ENCODE measurements around the gene RMC1.

DNA sequence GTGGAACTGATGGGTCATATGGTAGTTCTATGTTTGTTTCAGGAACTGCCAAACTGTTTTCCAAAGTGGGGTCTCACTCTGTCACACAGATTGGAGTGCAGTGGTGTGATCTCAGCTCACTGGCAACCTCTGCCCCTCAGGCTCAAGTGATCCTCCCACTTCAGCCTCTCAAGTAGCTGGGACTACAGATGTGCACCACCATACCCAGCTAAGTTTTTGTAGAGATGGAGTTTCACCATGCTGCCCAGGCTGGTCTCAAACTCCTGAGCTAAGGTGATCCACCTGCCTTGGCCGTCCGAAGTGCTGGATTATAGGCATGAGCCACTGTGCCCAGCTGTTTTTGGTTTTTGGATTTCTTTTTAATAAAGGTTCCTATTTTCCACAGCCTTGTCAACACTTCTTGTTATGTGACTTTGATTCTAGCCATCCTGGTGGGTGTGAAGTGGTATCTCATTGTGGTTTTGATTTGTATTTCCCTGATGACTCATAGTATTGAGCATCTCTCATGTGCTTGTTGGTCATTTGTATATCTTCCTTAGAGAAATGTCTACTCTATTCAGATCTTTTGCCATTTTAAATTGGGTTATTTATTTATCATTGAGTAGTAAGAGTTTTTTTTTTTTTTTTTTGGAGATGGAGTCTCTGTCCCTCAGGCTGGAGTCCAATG is 60.2 kb downstream of the RMC1 start:
- TF ChIP-seq, protein P1, sequence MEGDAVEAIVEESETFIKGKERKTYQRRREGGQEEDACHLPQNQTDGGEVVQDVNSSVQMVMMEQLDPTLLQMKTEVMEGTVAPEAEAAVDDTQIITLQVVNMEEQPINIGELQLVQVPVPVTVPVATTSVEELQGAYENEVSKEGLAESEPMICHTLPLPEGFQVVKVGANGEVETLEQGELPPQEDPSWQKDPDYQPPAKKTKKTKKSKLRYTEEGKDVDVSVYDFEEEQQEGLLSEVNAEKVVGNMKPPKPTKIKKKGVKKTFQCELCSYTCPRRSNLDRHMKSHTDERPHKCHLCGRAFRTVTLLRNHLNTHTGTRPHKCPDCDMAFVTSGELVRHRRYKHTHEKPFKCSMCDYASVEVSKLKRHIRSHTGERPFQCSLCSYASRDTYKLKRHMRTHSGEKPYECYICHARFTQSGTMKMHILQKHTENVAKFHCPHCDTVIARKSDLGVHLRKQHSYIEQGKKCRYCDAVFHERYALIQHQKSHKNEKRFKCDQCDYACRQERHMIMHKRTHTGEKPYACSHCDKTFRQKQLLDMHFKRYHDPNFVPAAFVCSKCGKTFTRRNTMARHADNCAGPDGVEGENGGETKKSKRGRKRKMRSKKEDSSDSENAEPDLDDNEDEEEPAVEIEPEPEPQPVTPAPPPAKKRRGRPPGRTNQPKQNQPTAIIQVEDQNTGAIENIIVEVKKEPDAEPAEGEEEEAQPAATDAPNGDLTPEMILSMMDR (IDR thresholded peaks at IDR 0.05; ENCODE audit: insufficient read depth, low read depth, low read length) = no peak
- TF ChIP-seq EZH2 (IDR thresholded peaks at IDR 0.05; ENCODE audit: insufficient read depth, low read length) = no peak

Measured in astrocyte (in vitro differentiated cells and primary cell).